ENCODE measurements around the gene STARD8.
"Not testable (repeated sequence)": the region's sequence is repeated elsewhere in the genome, so short reads cannot be mapped to it uniquely, and the experiment has no call there.

Gene STARD8

DNA sequence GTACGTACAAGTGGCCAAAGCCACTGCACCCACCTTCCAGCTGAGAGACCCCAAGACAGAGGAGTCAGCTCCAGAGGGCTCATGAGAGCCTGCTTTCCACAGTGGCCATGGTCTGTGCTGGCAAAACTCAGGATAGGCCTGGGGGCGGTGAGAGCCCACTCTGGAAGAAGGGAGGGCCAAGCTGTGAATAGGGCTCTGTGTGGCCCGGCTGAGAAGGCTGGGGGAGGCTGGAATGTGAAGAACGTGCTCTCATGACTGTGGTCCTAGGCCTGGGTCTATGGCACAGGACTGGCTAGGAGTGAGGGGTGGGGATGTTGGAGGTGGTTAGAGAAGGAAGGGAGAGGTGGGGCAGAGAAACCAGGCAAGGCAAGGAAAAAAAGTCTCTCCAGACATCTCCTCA is 13.3 kb downstream of the STARD8 start:
- DNase-seq = no peak

- DNase-seq = no peak
These were observed 18.0 kb downstream of the STARD8 start for GRCh38 chrX:68665502-68665901.

DNA sequence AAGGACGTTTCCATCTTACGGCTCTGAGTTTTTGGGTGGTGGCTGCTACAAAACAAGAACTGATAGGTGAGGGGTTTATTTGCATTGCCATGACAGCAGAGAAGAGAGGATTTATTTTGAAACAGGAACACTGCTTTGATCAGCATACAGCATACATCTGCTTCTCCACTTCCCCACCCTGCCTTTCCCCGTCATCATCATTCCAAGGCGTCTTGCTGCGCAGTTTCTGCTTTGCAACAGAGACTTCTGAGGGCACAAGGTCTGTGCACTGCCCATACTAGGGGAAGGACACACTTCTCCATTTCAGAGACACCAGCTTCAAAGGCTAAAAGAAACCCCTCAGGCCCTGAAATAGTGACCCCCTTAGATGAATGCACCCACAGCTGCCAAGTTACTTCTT is 19.1 kb downstream of the STARD8 start:
- DNase-seq = no peak

GRCh38 chrX:68669094-68669860 is 21.8 kb downstream of the STARD8 start:
- DNase-seq = no peak

- DNase-seq = no peak
These were observed 22.4 kb downstream of the STARD8 start for GRCh38 chrX:68669871-68670270.

GRCh38 chrX:68671221-68671620 is 23.8 kb downstream of the STARD8 start:
- no peak for DNase-seq

GRCh38 chrX:68672581-68673318 is 25.3 kb downstream of the STARD8 start:
- DNase-seq = no peak

- no peak for DNase-seq
These were observed 28.1 kb downstream of the STARD8 start for GRCh38 chrX:68675571-68675970.

DNA sequence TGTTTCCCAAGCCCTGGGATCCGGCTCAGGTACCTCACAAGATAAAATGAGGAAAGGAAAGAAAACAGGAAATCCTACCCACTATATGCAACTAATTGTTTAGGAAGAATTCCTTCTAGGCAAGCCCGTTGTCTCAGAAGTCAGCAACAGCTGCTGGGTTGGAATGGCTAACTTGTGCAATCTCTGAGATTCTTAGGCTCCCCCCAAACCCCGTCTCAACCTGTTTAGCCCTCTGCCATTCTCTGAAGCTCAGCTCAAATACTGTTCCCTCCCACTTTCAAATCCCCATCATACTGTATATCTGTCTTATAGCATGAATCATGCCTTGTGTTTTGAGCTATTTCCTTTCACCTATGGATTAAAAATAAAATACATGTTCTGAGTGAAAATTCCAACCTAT is 28.9 kb downstream of the STARD8 start:
- no peak for DNase-seq

- no peak for DNase-seq
These were observed 30.5 kb downstream of the STARD8 start for GRCh38 chrX:68677998-68678397.

- peak; percentile 58 for DNase-seq
These were observed 34.0 kb downstream of the STARD8 start for GRCh38 chrX:68681443-68681941.

GRCh38 chrX:68682790-68683189 is 35.3 kb downstream of the STARD8 start:
- no peak for DNase-seq

DNA sequence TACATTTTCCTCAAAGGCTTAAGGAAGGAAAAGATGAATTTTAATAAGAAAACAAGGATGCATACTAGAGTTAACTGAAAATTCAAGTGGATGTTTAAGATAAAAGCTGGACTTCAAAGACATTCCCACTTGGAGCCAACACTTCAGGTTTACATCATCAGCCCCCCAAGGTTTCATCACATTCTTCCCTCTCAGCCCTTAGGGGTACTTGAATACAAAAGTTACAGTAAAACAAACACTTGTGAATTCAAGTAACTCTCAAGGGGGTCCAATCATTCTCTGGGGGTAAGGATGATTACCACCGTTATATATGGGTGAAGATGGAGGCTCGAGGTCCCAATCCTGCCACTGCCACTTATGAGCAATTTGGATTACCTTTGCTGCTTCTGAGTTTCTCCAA is 36.1 kb downstream of the STARD8 start:
- DNase-seq = no peak

DNA sequence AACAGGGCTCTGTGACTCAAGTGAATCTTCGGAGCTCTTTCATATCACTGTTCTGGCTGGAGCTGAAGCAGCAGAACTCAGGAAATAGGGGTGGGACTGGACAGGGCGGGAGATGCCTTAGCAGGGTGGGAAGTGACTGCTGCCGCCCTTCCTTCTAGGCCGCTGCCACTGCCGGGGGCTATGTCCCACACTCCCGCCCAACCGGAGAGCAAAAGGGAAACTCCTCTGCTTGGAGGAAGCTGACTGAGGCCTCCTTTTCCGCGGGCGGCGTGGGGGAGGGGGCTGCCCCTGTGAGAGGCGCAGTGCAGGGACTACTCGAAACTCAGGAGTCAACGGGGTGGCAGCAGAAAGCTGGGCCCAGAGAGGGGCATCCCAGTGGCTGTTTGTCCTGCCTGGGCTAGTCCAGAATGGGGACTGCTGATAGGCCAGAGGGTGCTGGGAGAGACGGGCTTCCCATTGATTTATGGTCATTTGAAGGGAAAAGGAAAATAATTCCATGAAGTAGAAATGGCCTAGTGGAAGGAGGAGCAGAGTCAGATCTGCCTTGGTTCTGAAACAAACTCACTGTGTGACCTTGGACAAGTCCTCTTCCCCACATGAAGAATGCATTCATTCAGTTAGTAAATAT is 36.9 kb downstream of the STARD8 start:
- peak; percentile 71 for DNase-seq

- no peak for DNase-seq
These were observed 37.4 kb downstream of the STARD8 start for GRCh38 chrX:68684919-68685304.

DNA sequence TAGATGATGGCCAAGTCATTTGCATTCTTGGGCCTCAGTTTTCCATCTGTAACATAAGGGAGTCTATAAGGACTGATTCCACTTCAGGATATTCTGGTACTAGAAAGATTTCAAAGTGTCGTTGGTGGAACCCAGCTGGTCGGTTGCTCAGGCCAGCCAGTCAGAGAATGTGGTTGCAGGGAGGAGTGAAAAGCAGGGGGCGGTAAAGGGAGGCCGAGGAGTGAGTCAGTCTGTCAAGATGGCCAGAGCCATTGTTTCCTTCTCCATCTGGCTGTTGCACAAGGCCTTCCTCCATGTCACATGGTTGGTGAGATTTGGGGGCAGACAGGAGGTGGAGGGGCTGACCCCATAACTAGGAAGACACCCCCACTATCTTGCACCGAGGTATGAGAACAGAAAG is 38.2 kb downstream of the STARD8 start:
- peak; percentile 66 for DNase-seq

- peak; percentile 50 for DNase-seq
These were observed 38.9 kb downstream of the STARD8 start for GRCh38 chrX:68686097-68686977.

- not testable (repeated sequence) for DNase-seq
These were observed 41.5 kb downstream of the STARD8 start for GRCh38 chrX:68688931-68689330.

- no peak for DNase-seq
These were observed 43.6 kb downstream of the STARD8 start for GRCh38 chrX:68690936-68691501.

GRCh38 chrX:68691921-68692320 is 44.5 kb downstream of the STARD8 start:
- no peak for DNase-seq

GRCh38 chrX:68692651-68693050 is 45.2 kb downstream of the STARD8 start:
- DNase-seq = no peak
